GM19452 (cell line): Measurements from ENCODE around the gene CYP24A1.

Experiments used
- ATAC-seq: cut with Tn5 transposase; IDR thresholded peaks from one replicate; pipeline ENCODE4 v1.9.1; 2021; ENCODE audit not compliant: unreplicated experiment

Gene CYP24A1

DNA sequence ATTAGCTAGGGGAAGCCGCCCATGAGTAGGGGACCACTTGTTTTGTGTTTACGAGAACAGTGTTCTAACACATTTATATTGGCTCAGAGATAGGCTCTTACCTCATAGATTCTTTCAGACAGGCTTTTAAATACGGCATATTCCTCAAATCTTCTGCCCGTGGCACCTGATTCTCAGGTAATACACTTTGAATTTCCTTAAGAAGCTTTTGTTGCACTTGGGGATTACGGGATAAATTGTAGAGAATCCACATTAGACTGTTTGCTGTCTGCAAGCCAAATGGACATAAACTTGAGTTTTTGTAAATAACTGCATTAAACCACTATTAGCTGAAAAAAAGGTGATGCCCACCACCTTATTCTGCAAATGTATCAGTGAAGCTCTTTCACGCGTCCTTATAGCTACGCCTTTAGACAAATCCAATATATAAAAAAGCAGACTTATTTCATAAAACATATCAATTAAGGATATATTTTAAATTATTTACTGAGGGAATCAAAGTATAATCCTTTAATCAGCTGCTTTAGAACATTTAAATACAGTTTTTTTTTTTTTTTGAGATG, 14.8 kb downstream of the CYP24A1 start:
- ATAC-seq: no peak

DNA sequence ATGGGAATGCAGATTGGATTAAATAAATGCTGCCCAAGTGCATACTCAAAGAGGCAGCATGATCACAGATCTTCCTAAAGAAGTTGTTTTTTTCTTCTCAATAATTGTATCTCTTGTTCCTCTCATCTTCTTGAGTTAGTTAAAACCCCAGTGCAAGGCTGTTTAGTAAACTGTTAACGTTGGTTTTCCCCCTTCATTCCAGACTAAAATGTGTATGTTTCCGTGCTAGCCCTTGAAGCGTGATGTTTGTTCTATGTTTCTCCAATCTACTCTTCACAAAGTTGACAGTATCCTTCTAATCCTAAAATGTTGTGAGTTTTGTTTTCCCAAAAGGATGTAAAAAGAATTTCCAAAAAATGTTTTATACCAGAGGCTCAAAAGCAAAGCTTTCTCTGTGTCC, 15.6 kb downstream of the CYP24A1 start:
- no peak for ATAC-seq

DNA sequence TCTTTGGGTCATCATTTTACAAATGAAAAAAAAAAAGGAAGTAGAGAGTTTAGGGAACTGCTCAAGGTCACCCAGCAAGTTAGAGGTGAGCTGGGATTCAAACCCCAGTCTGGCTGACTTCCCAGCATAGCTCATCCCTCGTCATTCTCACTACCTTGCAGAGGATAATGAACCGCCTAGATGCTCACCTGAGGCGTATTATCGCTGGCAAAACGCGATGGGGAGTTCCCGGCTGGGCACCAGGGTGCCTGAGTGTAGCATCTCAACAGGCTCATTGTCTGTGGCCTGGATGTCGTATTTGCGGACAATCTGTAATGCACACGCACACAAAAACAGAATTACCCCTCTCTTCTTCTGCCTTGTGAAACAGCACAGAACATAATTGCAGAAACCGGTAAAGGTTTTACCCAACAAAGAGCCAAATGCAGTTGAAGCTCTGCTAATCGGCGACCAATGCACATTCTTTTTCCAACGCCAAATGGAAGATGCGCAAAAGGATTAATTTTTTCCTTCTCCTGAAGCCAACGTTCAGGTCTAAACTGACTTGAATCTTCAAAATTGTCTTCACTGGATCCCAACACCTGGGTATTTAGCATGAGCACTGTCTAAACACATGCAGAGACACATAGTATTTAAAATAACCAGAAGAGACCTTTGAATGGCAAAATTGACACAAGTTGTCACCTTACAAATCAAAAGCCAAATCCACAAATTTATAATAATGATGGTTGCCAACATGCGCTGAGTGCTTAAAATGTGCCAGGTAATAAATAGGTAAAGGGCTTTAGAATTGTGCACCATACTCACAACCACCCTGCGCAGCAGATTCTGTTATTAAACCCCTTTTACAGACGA, 16.6 kb downstream of the CYP24A1 start:
- no peak for ATAC-seq

DNA sequence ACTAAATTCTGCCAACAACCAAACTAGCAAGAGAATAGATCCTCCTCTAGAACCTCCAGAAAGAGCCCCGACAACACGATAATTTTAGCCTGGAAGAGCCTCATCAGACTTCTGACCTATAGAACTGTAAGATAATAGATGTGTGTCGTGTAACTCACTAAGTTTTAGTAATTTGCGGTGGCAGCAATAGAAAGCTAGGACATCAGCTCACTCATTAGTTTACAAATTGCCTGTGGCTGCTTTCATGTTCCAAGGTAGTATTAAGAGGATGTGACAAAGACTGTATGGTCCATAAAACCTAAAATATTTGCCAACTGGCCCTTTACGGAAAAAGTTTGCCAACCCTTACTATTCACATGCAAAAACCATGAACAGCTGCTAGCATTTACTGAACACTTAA, 17.3 kb downstream of the CYP24A1 start:
- ATAC-seq: no peak

DNA sequence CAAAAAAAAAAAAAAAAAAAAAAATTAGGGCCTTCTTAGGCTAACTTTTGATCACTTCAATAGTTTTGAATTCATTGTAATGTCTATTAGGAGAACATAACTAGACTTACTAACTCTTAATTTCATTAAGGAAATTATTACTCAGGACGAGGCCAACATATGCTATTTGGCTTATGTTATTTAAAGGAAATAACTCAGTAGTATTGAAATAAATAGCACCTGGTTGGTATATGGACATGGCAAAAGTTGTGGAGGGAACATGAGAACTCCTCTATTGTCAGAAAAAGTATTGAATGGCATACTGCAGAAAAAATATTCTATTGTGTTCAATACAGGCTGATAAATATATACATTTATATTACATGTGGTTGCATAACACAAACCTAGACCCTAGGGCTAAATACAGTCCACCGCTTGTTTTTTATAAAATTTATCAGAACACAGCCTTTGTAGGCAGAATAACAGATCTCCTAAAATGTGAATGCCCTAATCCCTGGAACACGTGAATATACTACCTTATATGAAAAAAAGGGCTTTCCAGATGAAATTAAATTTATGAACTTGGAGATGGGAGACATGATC, 18.0 kb downstream of the CYP24A1 start:
- no peak for ATAC-seq

DNA sequence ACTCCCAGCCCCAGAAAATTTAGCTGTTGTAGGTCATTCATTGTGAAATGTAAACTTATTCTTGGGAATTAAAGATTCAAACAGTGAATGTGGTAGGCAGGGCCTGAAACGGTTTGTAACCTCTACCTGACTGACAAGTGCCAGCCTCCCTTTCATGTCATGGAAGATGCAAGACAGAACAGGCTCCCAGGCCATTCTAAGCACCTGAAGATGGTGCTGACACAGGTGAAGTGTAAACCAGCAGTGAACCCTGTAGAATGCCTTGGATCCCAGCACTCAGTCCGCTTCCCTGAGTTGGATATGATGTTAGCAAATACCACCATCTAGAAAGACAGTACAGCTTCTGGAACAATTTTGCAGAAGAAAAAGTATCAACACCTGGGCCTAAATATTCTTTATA, 19.3 kb downstream of the CYP24A1 start:
- ATAC-seq: no peak

DNA sequence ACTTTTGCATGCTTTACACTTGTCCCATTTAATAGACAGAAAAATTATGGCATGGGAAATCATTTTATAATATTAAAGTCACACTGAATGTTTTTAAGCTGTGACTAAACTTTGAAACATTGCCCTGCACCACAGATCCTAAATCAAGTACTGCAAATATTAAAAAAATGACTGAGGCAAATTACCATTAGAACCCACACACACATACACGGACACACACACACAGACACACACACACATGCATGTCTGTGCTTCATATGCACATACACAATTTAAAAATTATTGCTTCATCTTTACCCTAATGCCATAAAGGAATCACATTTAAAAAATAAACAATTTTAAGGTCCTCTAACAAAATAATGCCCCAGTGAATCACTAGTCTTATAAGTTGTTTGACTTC, 19.9 kb downstream of the CYP24A1 start:
- no peak for ATAC-seq

DNA sequence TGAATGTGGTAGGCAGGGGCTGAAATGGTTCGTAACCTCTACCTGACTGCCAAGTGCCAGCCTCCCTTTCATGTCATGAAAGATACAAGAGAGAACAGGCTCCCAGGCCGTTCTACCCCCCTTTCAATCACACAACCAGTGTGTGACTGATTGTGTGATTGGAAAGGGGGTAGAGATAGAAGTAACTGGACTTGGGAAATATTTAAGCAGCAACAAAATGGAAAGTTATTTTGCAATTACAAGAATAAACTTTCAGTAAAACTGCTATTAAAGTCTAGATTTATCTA, 20.8 kb downstream of the CYP24A1 start:
- no peak for ATAC-seq

DNA sequence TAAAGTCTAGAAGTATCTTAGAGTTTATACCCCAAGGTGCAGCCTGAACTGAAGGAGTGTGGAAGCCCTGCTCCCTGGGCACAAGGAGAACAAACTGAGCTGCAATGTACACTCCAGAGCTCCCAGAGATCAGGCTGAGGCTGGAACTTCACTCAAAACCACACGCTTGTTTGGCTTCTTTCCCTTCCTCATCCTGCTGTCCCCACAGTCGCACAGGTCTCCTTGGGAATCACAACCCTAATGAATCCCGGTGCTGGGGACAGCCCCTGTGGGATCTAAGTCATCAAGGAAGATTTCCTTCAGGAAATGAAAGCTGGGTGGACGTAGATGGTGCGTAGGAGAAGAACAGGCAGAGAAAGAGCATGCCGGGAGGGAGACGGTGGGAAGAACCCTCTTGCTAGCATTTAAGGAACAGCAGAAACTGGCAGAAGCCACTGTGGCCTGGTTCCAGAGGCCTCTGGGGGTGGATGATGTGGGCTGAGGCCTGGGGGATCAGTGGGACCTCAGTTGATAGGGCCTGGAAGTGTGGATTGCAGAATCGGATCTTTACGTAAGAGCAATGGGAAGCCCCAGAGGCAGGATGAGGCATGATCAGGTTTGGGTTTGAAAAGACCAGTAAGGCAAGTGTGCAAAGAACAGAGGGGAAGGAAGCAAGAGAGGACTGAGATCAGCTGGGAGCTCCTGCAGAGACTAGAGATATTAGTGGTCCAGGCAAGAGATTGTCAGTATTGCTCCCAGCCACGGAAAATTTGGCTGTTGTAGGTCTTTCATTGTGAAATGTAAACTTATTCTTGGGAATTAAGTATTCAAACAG, 21.4 kb downstream of the CYP24A1 start:
- no peak for ATAC-seq

DNA sequence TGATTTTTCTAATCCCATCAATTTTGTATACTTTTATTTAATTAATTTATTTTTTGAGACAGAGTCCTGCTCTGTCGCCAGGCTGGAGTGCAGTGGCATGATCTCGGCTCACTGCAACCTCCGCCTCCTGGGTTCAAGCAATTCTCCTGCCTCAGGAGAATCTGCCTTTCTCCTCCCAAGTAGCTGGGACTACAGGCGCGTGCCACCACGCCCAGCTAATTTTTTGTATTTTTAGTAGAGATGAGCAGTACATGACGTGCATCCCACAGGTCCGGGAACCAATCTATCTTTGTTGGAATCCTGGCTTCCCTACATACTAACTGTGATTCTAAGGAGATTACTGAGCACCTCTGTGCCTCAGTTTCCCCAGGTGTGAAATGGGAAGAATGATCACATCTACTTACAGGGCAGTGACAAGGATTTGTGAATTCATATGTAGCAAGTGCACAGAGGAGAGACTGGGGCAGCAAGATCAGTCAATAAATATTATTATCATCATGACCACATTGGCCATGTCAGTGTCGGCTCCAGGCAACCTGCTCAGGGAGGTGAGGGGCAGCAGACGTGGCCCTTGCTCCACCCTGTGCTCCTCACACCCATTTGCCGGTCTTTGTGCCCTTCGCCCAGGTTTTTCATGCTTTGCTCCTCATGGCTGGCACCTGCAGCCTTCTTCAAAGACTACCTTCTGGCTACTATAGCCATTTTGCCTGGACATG, 22.1 kb downstream of the CYP24A1 start:
- ATAC-seq: no peak

DNA sequence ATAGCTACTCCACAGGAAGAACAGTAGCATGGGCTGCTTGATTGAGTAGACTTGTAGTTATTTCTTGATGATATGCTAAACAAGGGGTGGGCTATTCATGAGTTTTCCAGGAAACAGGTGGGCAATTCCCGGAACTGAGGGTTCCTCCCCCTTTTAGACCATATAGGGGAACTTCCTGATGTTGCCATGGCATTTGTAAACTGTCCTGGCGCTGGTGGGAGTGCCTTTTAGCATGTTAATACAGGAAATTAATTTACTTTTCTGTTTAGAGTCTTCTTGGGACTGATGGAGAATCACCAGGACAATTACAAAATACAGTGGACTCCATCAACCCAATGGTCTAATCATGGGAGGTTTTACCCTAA, 22.7 kb downstream of the CYP24A1 start:
- ATAC-seq: no peak

DNA sequence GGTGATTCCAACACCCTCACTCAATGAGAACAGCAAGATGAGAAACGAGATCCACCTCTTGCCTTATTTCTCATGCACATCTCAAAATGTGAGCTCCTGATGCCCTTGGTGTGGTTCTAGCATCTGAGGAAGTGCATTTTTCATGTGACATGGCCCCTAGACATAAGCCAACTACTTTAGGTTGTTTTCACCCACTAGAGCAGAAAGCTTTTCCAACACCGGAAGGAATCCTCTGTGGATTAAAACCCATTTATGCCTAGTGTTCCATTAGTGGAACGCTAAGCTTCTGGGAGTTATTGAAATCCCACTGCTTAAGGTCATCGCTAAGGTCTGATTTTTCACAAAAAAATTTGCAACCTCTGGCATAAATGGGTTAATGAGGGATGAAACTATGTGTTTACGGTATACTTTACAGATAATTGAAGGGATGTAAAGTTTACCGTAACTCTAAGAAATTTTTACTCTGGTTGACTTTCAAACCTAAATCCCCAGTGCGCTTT, 24.0 kb downstream of the CYP24A1 start:
- ATAC-seq: no peak

DNA sequence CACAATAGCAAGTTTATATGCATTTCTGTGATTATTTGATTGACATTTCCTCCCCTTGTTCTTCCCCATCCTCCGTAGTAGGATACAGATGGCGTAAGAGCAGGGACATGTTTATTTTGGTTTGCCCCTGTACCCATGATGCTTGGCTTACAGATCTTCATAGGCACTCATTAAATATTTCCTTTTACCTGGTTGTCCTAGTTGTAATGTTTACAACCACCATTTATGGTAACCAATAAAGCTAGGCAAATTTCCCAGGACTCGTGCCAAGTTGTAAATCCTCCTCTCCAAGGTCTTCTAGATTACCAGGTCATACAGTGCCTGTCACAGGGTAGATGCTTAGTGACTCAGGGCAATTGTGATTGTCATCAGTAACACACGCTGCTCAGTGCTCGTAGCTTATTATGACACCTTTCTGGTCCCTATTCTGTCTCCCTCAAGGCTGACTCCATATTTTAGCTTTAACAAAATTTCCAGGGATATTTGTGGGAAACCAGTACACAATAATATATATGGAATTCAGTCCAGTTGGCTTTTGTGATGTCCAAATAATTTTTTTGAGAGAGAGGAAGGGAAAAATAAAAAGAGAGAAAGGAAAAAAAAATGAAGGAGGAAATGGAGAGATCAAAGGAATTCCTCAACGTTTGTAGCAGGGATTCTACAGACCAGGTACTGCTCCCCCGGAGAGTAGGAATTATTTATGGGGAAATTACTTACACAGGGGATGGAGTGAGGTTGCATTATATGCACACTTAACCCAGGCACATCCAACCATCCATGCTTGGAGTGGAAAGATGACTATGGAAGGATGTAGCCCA, 24.6 kb downstream of the CYP24A1 start:
- no peak for ATAC-seq

DNA sequence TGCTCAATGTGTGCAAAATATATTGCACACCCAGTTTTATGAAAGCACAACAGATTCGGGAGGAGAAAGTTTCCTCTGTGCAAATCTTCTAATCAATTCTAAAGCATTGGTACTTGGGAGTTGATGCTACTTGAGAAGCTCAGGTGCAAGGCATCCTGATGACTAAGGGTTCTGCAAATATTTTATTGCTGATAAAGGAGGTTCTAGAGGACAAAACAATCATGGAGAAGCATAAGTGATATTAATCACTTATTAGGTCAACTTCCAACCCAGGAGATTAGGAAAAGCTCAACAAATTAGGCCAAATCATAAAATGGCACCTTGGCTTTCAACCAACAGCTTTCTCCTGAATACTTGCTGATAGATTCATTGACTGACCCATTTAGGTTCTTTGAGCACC, 27.1 kb downstream of the CYP24A1 start:
- no peak for ATAC-seq

DNA sequence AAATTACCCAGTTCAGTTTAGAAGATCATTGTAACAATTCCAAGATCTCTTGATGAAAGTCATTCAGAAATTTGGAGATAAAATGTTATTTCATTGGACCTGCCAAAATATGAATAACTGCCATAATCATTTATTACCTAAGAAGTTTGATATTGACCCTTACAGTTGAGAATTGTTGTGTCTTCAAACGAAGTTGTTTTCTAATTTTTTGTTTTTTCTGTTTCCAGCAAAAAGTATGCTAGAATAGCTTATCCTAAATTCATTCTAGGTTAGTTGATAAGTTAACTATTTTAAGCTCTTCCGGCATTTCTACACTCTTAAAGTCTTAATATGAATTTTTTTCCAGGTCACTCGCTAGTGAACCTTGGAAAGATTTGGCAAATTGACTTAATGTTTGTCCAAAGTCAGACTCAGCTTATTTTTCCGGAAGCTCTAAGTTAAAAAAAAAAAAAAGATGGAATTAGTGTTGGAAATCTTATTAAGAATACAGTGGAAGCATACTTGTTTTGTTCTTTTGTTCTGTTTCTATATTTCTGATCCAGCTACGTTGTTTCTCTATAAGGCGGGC, 28.9 kb downstream of the CYP24A1 start:
- ATAC-seq: no peak

DNA sequence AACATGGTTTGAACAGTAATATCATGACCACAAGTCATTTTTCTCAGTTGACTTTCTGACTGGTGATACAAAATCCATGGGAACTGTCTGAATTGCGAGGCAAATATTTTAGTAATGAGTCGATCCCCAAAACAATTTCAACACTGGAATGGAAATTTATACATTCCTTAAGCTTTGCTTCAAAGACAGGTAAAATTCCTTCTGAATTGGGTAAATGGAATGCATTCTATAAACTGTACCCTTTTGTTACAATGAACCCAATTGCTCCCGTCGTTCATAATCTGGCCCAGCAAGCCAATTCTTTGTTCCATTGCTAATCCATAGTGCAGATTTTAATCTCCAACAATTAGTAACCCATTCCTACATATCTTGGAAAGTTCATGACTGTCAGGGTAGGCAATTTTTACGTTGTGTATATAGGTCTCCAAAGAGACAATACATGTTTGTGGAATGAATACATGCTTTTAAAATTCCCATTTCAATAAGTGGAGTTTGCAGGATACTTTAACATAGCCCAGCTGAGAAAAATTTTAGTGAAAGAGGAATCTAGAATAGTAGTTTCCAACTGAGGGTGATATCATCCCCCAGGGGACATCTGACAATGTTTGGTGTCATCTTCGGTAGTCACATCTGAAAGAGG, 32.7 kb downstream of the CYP24A1 start:
- no peak for ATAC-seq

DNA sequence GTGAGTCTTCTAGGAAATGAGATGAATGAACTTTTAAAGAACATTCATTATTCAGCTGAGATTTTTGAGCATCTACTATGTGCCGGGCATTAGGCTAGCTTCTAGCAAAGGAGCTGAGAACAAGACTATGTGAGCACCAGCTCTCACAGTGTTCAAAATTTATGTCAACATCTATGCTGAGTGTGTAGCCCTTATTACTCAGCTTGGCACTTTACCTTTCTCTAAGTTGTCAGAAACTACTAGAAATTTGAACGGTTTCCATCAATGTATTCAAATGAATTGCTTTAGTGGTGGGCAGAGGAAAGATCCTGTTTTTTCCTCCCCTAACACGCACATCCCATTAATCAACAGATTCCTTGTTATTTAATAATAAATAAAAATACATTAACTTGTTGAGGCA, 33.3 kb downstream of the CYP24A1 start:
- no peak for ATAC-seq

DNA sequence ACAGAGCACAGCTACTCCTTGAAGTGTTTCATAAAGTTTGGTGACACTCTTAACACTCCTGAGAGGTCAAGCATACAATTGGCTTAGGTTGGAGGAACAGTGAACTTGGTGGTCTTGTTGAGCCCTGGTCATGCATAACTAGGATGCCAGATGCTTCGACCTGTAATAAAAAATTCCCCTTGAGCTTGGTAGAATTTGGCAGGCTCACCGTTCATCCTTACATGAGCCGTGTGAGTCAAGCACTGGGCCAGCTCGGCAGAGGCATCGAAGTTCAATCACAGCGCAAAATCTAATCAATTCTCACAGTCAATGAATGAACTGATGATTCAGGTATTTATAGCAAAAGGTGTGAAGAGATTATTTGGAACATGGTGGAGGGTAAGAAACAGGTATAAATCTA, 33.7 kb downstream of the CYP24A1 start:
- ATAC-seq: no peak

DNA sequence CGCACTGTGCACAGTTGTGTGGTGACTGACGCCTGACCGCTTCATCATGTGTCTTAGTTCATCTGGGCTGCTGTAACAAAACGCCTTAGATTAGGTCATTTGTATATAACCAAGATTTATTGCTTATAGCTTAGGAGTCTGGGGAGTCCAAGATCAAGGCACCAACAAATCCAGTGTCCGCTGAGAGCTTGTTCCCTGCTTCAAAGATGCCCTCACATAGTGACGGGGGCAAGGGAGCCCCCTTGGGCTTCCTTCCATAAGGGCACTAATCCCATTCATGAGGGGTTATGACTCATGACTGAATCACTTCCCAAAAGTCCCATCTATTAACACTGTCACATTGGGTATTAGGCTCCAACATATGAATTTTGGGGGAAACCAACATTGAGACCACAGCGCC, 34.6 kb downstream of the CYP24A1 start:
- ATAC-seq: no peak
